Measurements from ENCODE around the gene TBL1X. TPM values are rescaled to one million over a fixed set of nuclear protein-coding genes. Genes with fewer than 3 reads are reported as not detected.

The TBL1X gene
- total RNA-seq, 1 experiment from 2014 or later: 31.9 TPM

GRCh38 chrX:9619581-9619980, 154.7 kb downstream of the TBL1X start:
- 0 out of 2 replicates have a peak, but pooled peaks cover 5% of the 10 kb centered on the region for H3K79me2 ChIP-seq (ENCODE audit: low read length)
- CTCF ChIA-PET: no interaction called here

GRCh38 chrX:9622128-9622527, 157.3 kb downstream of the TBL1X start:
- POLR2A ChIA-PET (ENCODE audit: unreplicated experiment): no interaction called here
- no peak for TF ChIP-seq EZH2 (IDR thresholded peaks at IDR 0.05; ENCODE audit: low read length, unreplicated experiment)
- Histone ChIP-seq H4K20me1 (ENCODE audit: low read length) (no peaks in the 10 kb centered on the region), H3K4me3 (ENCODE audit: low read length) (no peak overlapping the region), H3K9me2 (replicated peaks; ENCODE audit: low read length) (no peaks in the 10 kb centered on the region), H3F3A (ENCODE audit: low read length, unreplicated experiment) (no peaks in the 10 kb centered on the region), H3K79me2 (ENCODE audit: low read length) (peaks cover 14% of the 10 kb centered on the region; the same call in 1 of the 2 replicates), H2AFZ (ENCODE audit: low read length) (no peak overlapping the region), H3K27ac (ENCODE audit: low read length) (no peak overlapping the region), H3K36me3 (ENCODE audit: low read depth, low read length) (no peaks in the 10 kb centered on the region), H3K9ac (ENCODE audit: low read length) (no peak overlapping the region), H3K9me3 (ENCODE audit: low read length) (no peaks in the 10 kb centered on the region), H3K4me1 (ENCODE audit: insufficient read depth, low read length) (peaks cover 13% of the 10 kb centered on the region), H3K4me2 (ENCODE audit: low read length) (no peak overlapping the region), H3K27me3 (ENCODE audit: low read length) (no peaks in the 10 kb centered on the region)
- CTCF ChIA-PET: no interaction called here
- no TSS peak for BruUV-seq (replicated peaks)
- ATAC-seq: no peak
- DNase-seq: no peak
- intact Hi-C loops (cut with micrococcal nuclease): no loop called here

More at GRCh38 chrX:9619581-9619980, 154.7 kb downstream of the TBL1X start:
- TF ChIP-seq CTCF (conservative IDR thresholded peaks at IDR 0.05; ENCODE audit: low read depth, low read length): no peak
- no peak for TF ChIP-seq EZH2phosphoT487 (IDR thresholded peaks at IDR 0.05; ENCODE audit: borderline replicate concordance, low read length)
- TF ChIP-seq EZH2 (IDR thresholded peaks at IDR 0.05; ENCODE audit: low read length, unreplicated experiment): no peak
- intact Hi-C loops (cut with micrococcal nuclease): no loop called here
- POLR2A ChIA-PET (ENCODE audit: unreplicated experiment): no interaction called here
- Histone ChIP-seq H3K36me3 (ENCODE audit: low read depth, low read length) (no peaks in the 10 kb centered on the region), H3K4me2 (ENCODE audit: low read length) (no peak overlapping the region), H3K4me3 (ENCODE audit: low read length) (no peak overlapping the region), H3K4me1 (ENCODE audit: insufficient read depth, low read length) (no peaks in the 10 kb centered on the region), H3F3A (ENCODE audit: low read length, unreplicated experiment) (no peaks in the 10 kb centered on the region), H3K27me3 (ENCODE audit: low read length) (no peaks in the 10 kb centered on the region), H3K9me2 (replicated peaks; ENCODE audit: low read length) (no peaks in the 10 kb centered on the region), H3K27ac (ENCODE audit: low read length) (no peak overlapping the region), H4K20me1 (ENCODE audit: low read length) (no peaks in the 10 kb centered on the region), H3K9me3 (ENCODE audit: low read length) (no peaks in the 10 kb centered on the region), H2AFZ (ENCODE audit: low read length) (no peak overlapping the region), H3K9ac (ENCODE audit: low read length) (no peak overlapping the region)
- BruUV-seq (replicated peaks): no TSS peak
- DNase-seq: no peak
- ATAC-seq: no peak

- peak; percentile 85 for ATAC-seq
- ChIA-PET CTCF (no interaction called here), POLR2A (ENCODE audit: unreplicated experiment) (no interaction called here)
- H3K4me2 ChIP-seq (ENCODE audit: low read length): peak overlapping the region; percentile 28; the same call in 1 of the 2 replicates
- intact Hi-C loops (cut with micrococcal nuclease): no loop called here
- H3K9ac ChIP-seq (ENCODE audit: low read length): no peak overlapping the region
- H3K79me2 ChIP-seq (ENCODE audit: low read length): peaks cover 30% of the 10 kb centered on the region
- no peaks in the 10 kb centered on the region for H4K20me1 ChIP-seq (ENCODE audit: low read length)
- H3K4me1 ChIP-seq (ENCODE audit: insufficient read depth, low read length): peaks cover 13% of the 10 kb centered on the region
- no peaks in the 10 kb centered on the region for H3K9me2 ChIP-seq (replicated peaks; ENCODE audit: low read length)
- TF ChIP-seq EZH2phosphoT487 (IDR thresholded peaks at IDR 0.05; ENCODE audit: borderline replicate concordance, low read length): no peak
- no peak for TF ChIP-seq CTCF (conservative IDR thresholded peaks at IDR 0.05; ENCODE audit: low read depth, low read length)
- no peak for TF ChIP-seq EZH2 (IDR thresholded peaks at IDR 0.05; ENCODE audit: low read length, unreplicated experiment)
- H3F3A ChIP-seq (ENCODE audit: low read length, unreplicated experiment): no peaks in the 10 kb centered on the region
- H3K36me3 ChIP-seq (ENCODE audit: low read depth, low read length): no peaks in the 10 kb centered on the region
- H2AFZ ChIP-seq (ENCODE audit: low read length): no peak overlapping the region
- H3K9me3 ChIP-seq (ENCODE audit: low read length): no peaks in the 10 kb centered on the region
- DNase-seq: peak; percentile 45
- no TSS peak for BruUV-seq (replicated peaks)
- no peak overlapping the region for H3K4me3 ChIP-seq (ENCODE audit: low read length)
- no peaks in the 10 kb centered on the region for H3K27me3 ChIP-seq (ENCODE audit: low read length)
- H3K27ac ChIP-seq (ENCODE audit: low read length): peak overlapping the region; percentile 40
These were observed 161.5 kb downstream of the TBL1X start for GRCh38 chrX:9626379-9626778.
